Transverse colon (tissue), 4 donors: ENCODE data around the gene PKDCC. TPM values are rescaled to one million over a fixed set of nuclear protein-coding genes. Genes with fewer than 3 reads are reported as not detected.

ENCODE experiments used
- DNase-seq: peaks from one replicate; pipeline ENCODE4 v3.0.0-alpha.2; 2019
- H3K27ac ChIP-seq, 4 donors: fragments of 200-600 bp; sonication (generic); 2 replicates each; pipeline ENCODE4 v1.5.1; 2016 to 2018; ENCODE audit warnings: inconsistent platforms in 4 of 4
- H3K27me3 ChIP-seq: fragments of 200-600 bp; sonication (generic); 2 replicates; pipeline ENCODE4 v1.5.1; 2017; ENCODE audit warnings: inconsistent platforms
- H3K36me3 ChIP-seq, 4 donors: fragments of 200-600 bp; sonication (generic); 2 replicates each; pipeline ENCODE4 v1.5.1; 2017 to 2019; ENCODE audit warnings: inconsistent platforms in 4 of 4
- H3K4me1 ChIP-seq, 4 donors: fragments of 200-600 bp; sonication (generic); 2 replicates each; pipeline ENCODE4 v1.5.1; 2017 to 2020; ENCODE audit warnings: inconsistent platforms in 4 of 4
- H3K4me3 ChIP-seq, 4 donors: fragments of 200-600 bp; sonication (generic); 1 replicate in 1 of 4; 2 replicates in 3 of 4; pipeline versions ENCODE4 v1.5.1 to v1.6.1; 2017 to 2019; ENCODE audit warnings: inconsistent platforms in 4 of 4
- H3K9me3 ChIP-seq, 2 donors: fragments of 200-600 bp; sonication (generic); 2 replicates each; pipeline ENCODE4 v1.5.1; 2017 to 2019; ENCODE audit warnings: inconsistent platforms in 2 of 2
- EP300 ChIP-seq: sonication (generic); formaldehyde crosslinking; IDR thresholded peaks from one replicate; pipeline ENCODE4 v1.6.1; 2017; ENCODE audit warnings: antibody characterized with exemption, low read depth
- POLR2A ChIP-seq: fragments of 450-650 bp; IDR thresholded peaks from one replicate; pipeline ENCODE4 v1.6.1; 2016; ENCODE audit warnings: antibody characterized with exemption, mild to moderate bottlenecking, moderate library complexity
- POLR2AphosphoS5 ChIP-seq, 3 donors: sonication (generic); formaldehyde crosslinking; IDR thresholded peaks; one replicate each; pipeline ENCODE4 v1.6.1; 2016; ENCODE audit warnings: antibody characterized with exemption in 3 of 3
- WGBS, 2 donors: methylation state at CpG; one replicate each; pipeline ENCODE4 v1.1.5; 2018; ENCODE audit warnings: low coverage in 1 of 2; 5-methylcytosine and 5-hydroxymethylcytosine counted together
- in situ Hi-C, 4 donors: fragments of 200-750 bp; cut with MboI; loops; one replicate each; pipeline versions ENCODE4 v1.15.0 to v1.15.1; 2017; ENCODE audit warnings: low sequenced_read_pairs in 3 of 4, low pct_ligation_motif_present in 1 of 4, low pct_unique_long_range_greater_than_20kb in 1 of 4
- intact Hi-C: fragments of 100-400 bp; cut with DNase I; formaldehyde crosslinking; loops from one replicate; pipeline ENCODE4 v1.15.1; 2023; ENCODE audit warnings: low total_unique reads
- total RNA-seq, 4 donors: library from RNA; depleted of rRNA; stranded (reverse); fragments of >200 nt; gene quantifications; one replicate each; pipeline ENCODE4 v1.1.0, GENCODE V29; 2016
- TF ChIP-seq, protein P1 (sequence below), 5 experiments: fragments of 200-600 bp in 3 of 5; fragments of 450-650 bp in 2 of 5; sonication (generic) in 3 of 5; IDR thresholded peaks; 1 replicate in 2 of 5; 2 replicates in 3 of 5; pipeline ENCODE4 v1.5.1; 2016 to 2017; ENCODE audit warnings: antibody characterized with exemption in 5 of 5, inconsistent platforms in 3 of 5, mild to moderate bottlenecking in 2 of 5, moderate library complexity in 1 of 5

The PKDCC gene
- total RNA-seq, 4 donors from 2014 or later = 60.6 to 108 (median 74.6) TPM

DNA sequence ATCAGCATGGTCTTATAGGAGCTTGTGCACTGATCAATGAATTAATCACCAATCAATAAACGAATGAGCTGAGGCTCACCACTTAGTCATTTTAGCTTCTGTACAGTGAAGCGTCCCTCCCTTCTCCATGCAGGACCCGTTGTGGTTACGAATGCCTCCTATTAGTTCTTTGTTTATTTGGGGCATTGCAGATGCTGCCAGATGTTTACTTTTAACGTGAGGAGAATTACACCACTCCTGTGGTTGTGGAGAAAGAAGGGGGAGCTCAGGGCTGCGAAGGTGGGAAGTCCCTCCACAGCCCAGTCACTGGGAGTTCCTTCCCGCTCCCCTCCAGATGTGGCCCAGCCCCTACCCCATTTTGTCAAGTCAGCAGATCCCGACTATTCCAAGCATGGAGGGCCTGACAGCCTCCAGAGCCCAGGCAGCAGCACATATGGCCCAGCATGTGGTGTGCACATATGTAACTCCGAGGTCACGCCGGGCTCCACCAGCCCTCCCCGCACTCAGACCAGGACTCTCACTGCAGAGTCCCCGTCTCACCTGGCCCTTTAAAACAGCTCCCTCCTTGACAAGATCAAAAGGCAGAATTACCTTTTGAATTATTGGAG, 20.9 kb downstream of the PKDCC start:
- H3K9me3 ChIP-seq = no peaks in the 10 kb centered on the region
- peak overlapping the region in 1 of 4 donors; percentile 52 for H3K27ac ChIP-seq
- H3K36me3 ChIP-seq = no peaks in the 10 kb centered on the region
- 61% methylated on average over 13 of the region's 13 CpGs; no CpG with 5 or more reads in 1 of the 2 donors for WGBS, 2 donors
- H3K4me3 ChIP-seq = no peak overlapping the region
- in situ Hi-C loops = no loop called here
- DNase-seq = no peak
- no peaks in the 10 kb centered on the region for H3K27me3 ChIP-seq
- peaks cover 12 to 51% (median 49%) of the 10 kb centered on the region in 4 donors for H3K4me1 ChIP-seq
- intact Hi-C loops = no loop called here
- TF ChIP-seq EP300 = no peak
- no peak for TF ChIP-seq POLR2AphosphoS5 (IDR thresholded peaks at IDR 0.05)
- TF ChIP-seq, protein P1, sequence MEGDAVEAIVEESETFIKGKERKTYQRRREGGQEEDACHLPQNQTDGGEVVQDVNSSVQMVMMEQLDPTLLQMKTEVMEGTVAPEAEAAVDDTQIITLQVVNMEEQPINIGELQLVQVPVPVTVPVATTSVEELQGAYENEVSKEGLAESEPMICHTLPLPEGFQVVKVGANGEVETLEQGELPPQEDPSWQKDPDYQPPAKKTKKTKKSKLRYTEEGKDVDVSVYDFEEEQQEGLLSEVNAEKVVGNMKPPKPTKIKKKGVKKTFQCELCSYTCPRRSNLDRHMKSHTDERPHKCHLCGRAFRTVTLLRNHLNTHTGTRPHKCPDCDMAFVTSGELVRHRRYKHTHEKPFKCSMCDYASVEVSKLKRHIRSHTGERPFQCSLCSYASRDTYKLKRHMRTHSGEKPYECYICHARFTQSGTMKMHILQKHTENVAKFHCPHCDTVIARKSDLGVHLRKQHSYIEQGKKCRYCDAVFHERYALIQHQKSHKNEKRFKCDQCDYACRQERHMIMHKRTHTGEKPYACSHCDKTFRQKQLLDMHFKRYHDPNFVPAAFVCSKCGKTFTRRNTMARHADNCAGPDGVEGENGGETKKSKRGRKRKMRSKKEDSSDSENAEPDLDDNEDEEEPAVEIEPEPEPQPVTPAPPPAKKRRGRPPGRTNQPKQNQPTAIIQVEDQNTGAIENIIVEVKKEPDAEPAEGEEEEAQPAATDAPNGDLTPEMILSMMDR (IDR thresholded peaks at IDR 0.05) = no peak
- no peak for TF ChIP-seq POLR2A

DNA sequence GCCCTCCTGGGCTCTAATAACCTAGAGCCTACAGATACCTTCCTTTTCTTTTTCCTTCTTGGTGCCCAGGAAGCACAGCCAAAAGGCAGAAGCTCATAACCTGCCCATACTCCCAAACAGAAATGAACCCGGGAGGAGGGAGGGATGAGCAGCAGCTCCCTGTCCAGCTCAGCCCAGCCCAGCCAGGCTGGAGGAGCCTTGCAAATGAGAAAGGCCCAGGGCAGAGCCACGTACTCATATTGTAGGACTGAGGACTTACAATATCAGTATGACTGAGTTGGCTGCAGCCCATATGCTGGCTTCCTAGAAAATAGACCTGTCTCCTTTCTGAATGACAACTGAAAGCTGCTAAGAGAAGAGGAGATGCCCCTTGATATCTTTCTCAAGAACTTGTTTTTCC, 21.7 kb downstream of the PKDCC start:
- peaks cover 12 to 46% (median 41%) of the 10 kb centered on the region in 4 donors for H3K4me1 ChIP-seq
- DNase-seq = no peak
- H3K27me3 ChIP-seq = no peaks in the 10 kb centered on the region
- 33 to 78% methylated on average over 1 to 2 of the region's 2 CpGs for WGBS, 2 donors
- H3K9me3 ChIP-seq = no peaks in the 10 kb centered on the region
- H3K27ac ChIP-seq = no peak overlapping the region
- TF ChIP-seq EP300 = no peak
- TF ChIP-seq POLR2AphosphoS5 (IDR thresholded peaks at IDR 0.05) = no peak
- no peak for TF ChIP-seq POLR2A
- in situ Hi-C loops = no loop called here
- H3K36me3 ChIP-seq = no peaks in the 10 kb centered on the region
- H3K4me3 ChIP-seq = no peak overlapping the region
- intact Hi-C loops = no loop called here

DNA sequence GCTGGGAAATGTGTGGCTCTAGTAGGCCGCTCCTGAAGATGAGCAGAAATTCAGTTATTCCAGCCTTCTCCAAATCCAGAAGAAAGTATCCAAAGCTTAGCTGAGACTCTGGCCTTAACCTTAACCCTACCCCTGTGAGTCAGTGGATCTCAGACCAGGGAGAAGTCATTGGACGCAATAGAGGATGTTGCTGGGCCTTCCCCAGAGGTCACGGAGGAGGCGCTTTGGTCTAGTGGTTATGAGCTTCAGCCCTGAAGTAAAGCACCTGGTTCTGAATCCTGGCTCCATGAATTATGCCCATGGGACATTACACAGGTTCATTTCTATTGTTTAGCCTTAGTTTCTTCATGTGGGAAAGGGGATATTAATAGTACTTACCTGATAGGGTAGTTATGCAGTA, 24.0 kb downstream of the PKDCC start:
- H3K27ac ChIP-seq = peak overlapping the region; percentile 49 to 80 (median 70)
- H3K9me3 ChIP-seq = no peaks in the 10 kb centered on the region
- in situ Hi-C loops = no loop called here
- 66% methylated on average over 4 of the region's 4 CpGs; no CpG with 5 or more reads in 1 of the 2 donors for WGBS, 2 donors
- no peak for DNase-seq
- no peak overlapping the region for H3K4me3 ChIP-seq
- intact Hi-C loops = no loop called here
- H3K27me3 ChIP-seq = no peaks in the 10 kb centered on the region
- H3K36me3 ChIP-seq = no peaks in the 10 kb centered on the region
- peaks cover 8 to 39% (median 36%) of the 10 kb centered on the region in 4 donors for H3K4me1 ChIP-seq
- TF ChIP-seq POLR2A (no peak), EP300 (no peak), POLR2AphosphoS5 (IDR thresholded peaks at IDR 0.05) (no peak)
- TF ChIP-seq, protein P1 (IDR thresholded peaks at IDR 0.05) = no peak

GRCh38 chr2:42072349-42073118, 24.7 kb downstream of the PKDCC start:
- H3K4me3 ChIP-seq = no peak overlapping the region
- H3K36me3 ChIP-seq = no peaks in the 10 kb centered on the region
- 41 to 53% methylated on average over 3 to 13 of the region's 13 CpGs for WGBS, 2 donors
- TF ChIP-seq POLR2A (no peak), POLR2AphosphoS5 (IDR thresholded peaks at IDR 0.05) (peak; percentile 82 to 92 (median 84)), EP300 (no peak)
- TF ChIP-seq, protein P1 (IDR thresholded peaks at IDR 0.05) = peak in 3 of 5 experiments; percentile 13 to 53 (median 49)
- peak overlapping the region; percentile 49 to 80 (median 70) for H3K27ac ChIP-seq
- intact Hi-C loops (no loop called here), in situ Hi-C loops (no loop called here)
- peak; percentile 86 for DNase-seq
- H3K9me3 ChIP-seq = no peaks in the 10 kb centered on the region
- peaks cover 8 to 35% (median 32%) of the 10 kb centered on the region in 4 donors for H3K4me1 ChIP-seq
- H3K27me3 ChIP-seq = no peaks in the 10 kb centered on the region
